WI38 (cell line): ENCODE data around the gene BBS12.

Experiments
- H3K4me3 ChIP-seq: 2 replicates; pipeline ENCODE4 v1.5.1; 2011; ENCODE audit warnings: low read depth, mild to moderate bottlenecking, control low read depth, low read length
- TF ChIP-seq, protein P1 (sequence below): IDR thresholded peaks from 2 replicates; pipeline ENCODE4 v1.5.1; 2012; ENCODE audit warnings: low read depth, mild to moderate bottlenecking, control low read depth, low read length

Gene BBS12

GRCh38 chr4:122772986-122773385, 40.5 kb downstream of the BBS12 start:
- TF ChIP-seq, protein P1, sequence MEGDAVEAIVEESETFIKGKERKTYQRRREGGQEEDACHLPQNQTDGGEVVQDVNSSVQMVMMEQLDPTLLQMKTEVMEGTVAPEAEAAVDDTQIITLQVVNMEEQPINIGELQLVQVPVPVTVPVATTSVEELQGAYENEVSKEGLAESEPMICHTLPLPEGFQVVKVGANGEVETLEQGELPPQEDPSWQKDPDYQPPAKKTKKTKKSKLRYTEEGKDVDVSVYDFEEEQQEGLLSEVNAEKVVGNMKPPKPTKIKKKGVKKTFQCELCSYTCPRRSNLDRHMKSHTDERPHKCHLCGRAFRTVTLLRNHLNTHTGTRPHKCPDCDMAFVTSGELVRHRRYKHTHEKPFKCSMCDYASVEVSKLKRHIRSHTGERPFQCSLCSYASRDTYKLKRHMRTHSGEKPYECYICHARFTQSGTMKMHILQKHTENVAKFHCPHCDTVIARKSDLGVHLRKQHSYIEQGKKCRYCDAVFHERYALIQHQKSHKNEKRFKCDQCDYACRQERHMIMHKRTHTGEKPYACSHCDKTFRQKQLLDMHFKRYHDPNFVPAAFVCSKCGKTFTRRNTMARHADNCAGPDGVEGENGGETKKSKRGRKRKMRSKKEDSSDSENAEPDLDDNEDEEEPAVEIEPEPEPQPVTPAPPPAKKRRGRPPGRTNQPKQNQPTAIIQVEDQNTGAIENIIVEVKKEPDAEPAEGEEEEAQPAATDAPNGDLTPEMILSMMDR, result no peak
- no peak overlapping the region for H3K4me3 ChIP-seq

GRCh38 chr4:122775039-122775438, 42.5 kb downstream of the BBS12 start:
- no peak overlapping the region for H3K4me3 ChIP-seq
- TF ChIP-seq, protein P1, result no peak

DNA sequence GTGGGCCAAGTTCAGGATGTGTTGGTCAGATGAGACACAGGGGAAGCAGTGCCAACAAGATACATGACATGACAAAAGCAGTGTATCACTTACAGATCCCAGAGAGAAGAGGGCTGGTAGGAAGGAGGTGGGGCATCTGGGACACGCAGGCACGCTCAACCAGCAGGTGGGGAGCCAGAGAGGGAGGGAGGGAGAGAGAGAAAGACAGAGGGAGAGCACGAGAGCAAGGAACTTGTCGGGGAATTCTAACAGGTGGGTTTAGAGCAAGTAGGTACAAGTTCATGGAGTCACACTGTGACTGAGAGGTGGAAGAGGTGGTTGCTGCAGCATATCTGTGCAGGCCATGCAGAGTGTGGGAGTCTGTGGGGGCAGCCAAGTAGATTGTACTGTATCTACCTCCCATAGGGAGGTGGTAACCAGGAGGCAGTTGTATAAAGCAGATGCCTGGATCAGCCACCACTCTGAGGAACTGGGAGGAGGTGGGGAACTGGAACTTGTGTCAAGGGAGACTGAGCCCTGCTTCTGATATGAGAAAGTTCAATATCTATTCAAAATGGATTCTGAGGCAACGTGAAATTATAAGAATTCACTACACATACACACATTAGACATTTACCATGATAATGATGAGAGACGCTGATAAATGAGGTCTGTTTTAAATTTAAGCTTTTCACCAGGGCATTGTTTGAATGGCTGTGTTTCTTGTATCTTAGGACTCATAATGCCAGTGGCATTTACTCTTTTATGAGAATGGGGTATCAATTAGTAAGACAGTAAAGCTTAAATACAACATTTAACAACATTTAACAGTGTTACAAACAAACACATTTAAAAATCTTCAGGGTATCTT, 43.7 kb downstream of the BBS12 start:
- no peak overlapping the region for H3K4me3 ChIP-seq
- TF ChIP-seq, protein P1, result no peak

- TF ChIP-seq, protein P1, result no peak
- H3K4me3 ChIP-seq, result no peak overlapping the region
These were observed 44.4 kb downstream of the BBS12 start for GRCh38 chr4:122776916-122777315.

GRCh38 chr4:122777846-122778673, 45.6 kb downstream of the BBS12 start:
- TF ChIP-seq, protein P1, result no peak
- H3K4me3 ChIP-seq, result no peak overlapping the region

GRCh38 chr4:122781486-122781885, 49.0 kb downstream of the BBS12 start:
- H3K4me3 ChIP-seq, result no peak overlapping the region
- TF ChIP-seq, protein P1, result no peak
